ENCODE results near the gene VEZT.

DNA sequence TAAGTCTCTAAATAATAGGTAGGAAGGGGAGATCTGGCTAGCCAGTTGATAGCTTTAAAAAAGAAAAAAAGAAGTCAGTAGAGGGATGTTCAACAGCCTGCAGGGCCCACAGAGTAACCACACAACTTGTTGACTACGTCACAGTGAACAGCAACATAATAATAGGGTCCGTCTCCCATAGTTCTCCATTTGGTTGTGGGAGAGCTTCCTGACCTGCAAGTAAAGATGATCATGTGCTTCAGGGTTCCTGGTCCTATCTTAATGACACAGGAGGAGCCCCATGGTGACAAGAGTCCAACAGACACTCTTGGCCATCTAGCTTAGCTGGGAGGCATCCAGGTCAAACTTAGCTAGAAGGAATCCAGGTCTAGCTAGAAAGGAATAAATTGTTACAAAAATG is 36.5 kb upstream of the VEZT start:
- TF ChIP-seq CTCF (conservative IDR thresholded peaks at IDR 0.05 in 1 of 2, IDR thresholded peaks at IDR 0.05 in 1 of 2; ENCODE audit: low read depth in 1 of 2, low read length in 2 of 2) (no peak), EZH2 (IDR thresholded peaks at IDR 0.05; ENCODE audit: low read length, missing control alignments) (no peak)
